SK-MEL-5 (cell line): ENCODE data around the gene PCDHB5. TPM values are rescaled to one million over a fixed set of nuclear protein-coding genes. Genes with fewer than 3 reads are reported as not detected.
A peak's percentile ranks its signal among the peaks of the same experiment; 100 is the strongest.
"Not testable (repeated sequence)": the region's sequence is repeated elsewhere in the genome, so short reads cannot be mapped to it uniquely, and the experiment has no call there.

ENCODE experiments used
- DNase-seq: peaks from one replicate; pipeline ENCODE4 v3.0.0-alpha.2; 2016; ENCODE audit warnings: low read depth, low spot score
- in situ Hi-C: cut with HindIII; loops from 2 replicates; pipeline ENCODE4 v1.10.0; 2016; ENCODE audit warnings: low sequenced_read_pairs, high pct_unique_total_duplicates, low pct_unique_long_range_greater_than_20kb
- total RNA-seq: library from RNA; depleted of rRNA; stranded (reverse); fragments of >200 nt; shearing (Covaris generic); gene quantifications from 2 replicates; pipeline ENCODE4 v1.2.3, GENCODE V29; 2014; rRNA removed

Gene PCDHB5
- total RNA-seq, 1 experiment from 2014 or later, result 3.1 TPM

DNA sequence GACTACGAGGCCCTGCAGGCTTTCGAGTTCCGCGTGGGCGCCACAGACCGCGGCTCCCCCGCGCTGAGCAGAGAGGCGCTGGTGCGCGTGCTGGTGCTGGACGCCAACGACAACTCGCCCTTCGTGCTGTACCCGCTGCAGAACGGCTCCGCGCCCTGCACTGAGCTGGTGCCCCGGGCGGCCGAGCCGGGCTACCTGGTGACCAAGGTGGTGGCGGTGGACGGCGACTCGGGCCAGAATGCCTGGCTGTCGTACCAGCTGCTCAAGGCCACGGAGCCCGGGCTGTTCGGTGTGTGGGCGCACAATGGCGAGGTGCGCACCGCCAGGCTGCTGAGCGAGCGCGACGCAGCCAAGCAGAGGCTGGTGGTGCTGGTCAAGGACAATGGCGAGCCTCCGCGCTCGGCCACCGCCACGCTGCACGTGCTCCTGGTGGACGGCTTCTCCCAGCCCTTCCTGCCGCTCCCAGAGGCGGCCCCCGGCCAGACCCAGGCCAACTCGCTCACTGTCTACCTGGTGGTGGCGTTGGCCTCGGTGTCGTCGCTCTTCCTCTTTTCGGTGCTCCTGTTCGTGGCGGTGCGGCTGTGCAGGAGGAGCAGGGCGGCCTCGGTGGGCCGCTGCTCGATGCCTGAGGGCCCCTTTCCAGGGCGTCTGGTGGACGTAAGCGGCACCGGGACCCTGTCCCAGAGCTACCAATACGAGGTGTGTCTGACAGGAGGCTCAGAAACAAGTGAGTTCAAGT, 49.3 kb downstream of the PCDHB5 start:
- in situ Hi-C loops, result not testable (repeated sequence)

DNA sequence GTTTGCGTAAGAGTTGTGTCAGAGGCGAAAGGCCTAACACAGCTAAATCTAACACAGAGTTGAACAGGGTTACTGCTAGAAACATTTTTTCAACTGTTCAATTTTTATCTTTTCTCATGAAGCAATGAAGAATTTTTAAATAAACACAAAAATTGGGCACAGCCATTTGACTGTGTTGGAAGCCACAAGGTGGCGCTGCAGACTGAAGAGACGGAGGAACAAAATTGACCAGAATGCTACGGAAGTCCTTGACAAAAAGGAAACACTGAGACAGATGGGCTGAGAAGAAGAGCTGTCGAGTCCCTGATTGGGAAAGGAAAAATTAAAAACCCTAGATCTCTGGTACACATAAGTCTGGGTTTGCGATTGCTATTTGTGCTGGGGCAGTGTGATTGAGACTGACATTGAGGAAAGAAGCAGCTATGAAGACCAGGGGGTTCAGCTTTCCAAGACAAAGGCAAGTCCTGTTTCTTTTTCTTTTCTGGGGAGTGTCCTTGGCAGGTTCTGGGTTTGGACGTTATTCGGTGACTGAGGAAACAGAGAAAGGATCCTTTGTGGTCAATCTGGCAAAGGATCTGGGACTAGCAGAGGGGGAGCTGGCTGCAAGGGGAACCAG, 52.0 kb downstream of the PCDHB5 start, which contains the start of gene PCDHB9:
TSS of gene PCDHB9 (plus strand) at position 265 of the 616 bp plus-strand sequence. CDS start at position 423, 158 bp downstream.
- in situ Hi-C loops, result no loop called here
- DNase-seq, result peak; percentile 48

More for the DNA sequence above, 49.3 kb downstream of the PCDHB5 start:
- not testable (repeated sequence) for DNase-seq

Other genes with a start within 250 kb of the PCDHB5 start
- 0.58 and 0.72 TPM in 2 replicates for gene PCDHAC1, start 208.9 kb upstream of the PCDHB5 start, total RNA-seq
- 0.32 TPM in 2 replicates for gene PCDHAC2, start 168.7 kb upstream of the PCDHB5 start, total RNA-seq
- not detected in 2 replicates for gene PCDHB1, start 83.8 kb upstream of the PCDHB5 start, total RNA-seq
- gene PCDHB2, start 40.6 kb upstream of the PCDHB5 start, total RNA-seq, result 0.95 and 1.8 TPM in 2 replicates
- gene PCDHB3, start 34.7 kb upstream of the PCDHB5 start, total RNA-seq, result 0.13 and 0.21 TPM in 2 replicates
- 0.40 and 0.43 TPM in 2 replicates for gene PCDHB4, start 13.4 kb upstream of the PCDHB5 start, total RNA-seq
- 0.21 and 0.43 TPM in 2 replicates for gene PCDHB6, start 14.9 kb downstream of the PCDHB5 start, total RNA-seq
- gene PCDHB7, start 37.4 kb downstream of the PCDHB5 start, total RNA-seq, result 0.24 and 0.29 TPM in 2 replicates
- 0.43 and 0.74 TPM in 2 replicates for gene PCDHB8, start 42.6 kb downstream of the PCDHB5 start, total RNA-seq
- 0.55 and 0.75 TPM in 2 replicates for gene PCDHB16, start 47.2 kb downstream of the PCDHB5 start, total RNA-seq
- gene PCDHB9, start 52.0 kb downstream of the PCDHB5 start, total RNA-seq, result 0.05 and 0.90 TPM in 2 replicates
- 0.37 and 0.40 TPM in 2 replicates for gene PCDHB10, start 57.1 kb downstream of the PCDHB5 start, total RNA-seq
- 0.55 and 0.75 TPM in 2 replicates for gene PCDHB11, start 64.4 kb downstream of the PCDHB5 start, total RNA-seq
- 0.24 and 0.42 TPM in 2 replicates for gene PCDHB12, start 73.5 kb downstream of the PCDHB5 start, total RNA-seq
- gene PCDHB13, start 78.7 kb downstream of the PCDHB5 start, total RNA-seq, result 0.66 and 0.77 TPM in 2 replicates
- gene PCDHB14, start 88.1 kb downstream of the PCDHB5 start, total RNA-seq, result 0.24 and 0.40 TPM in 2 replicates
- 1.1 and 1.6 TPM in 2 replicates for gene PCDHB15, start 110.2 kb downstream of the PCDHB5 start, total RNA-seq
- gene SLC25A2, start 168.8 kb downstream of the PCDHB5 start, total RNA-seq, result 0.11 TPM in 1 of 2 replicates, not detected in the other
- gene TAF7, start 185.6 kb downstream of the PCDHB5 start, total RNA-seq, result 60.5 and 60.9 TPM in 2 replicates
- 0.63 and 0.67 TPM in 2 replicates for gene PCDHGA1, start 195.3 kb downstream of the PCDHB5 start, total RNA-seq
- gene PCDHGA2, start 203.6 kb downstream of the PCDHB5 start, total RNA-seq, result 1.7 and 2.0 TPM in 2 replicates
- 0.32 TPM in 1 of 2 replicates, not detected in the other for gene PCDHGA3, start 208.6 kb downstream of the PCDHB5 start, total RNA-seq
- 1.2 and 1.6 TPM in 2 replicates for gene PCDHGB1, start 214.9 kb downstream of the PCDHB5 start, total RNA-seq
- 1.4 and 1.6 TPM in 2 replicates for gene PCDHGA4, start 219.8 kb downstream of the PCDHB5 start, total RNA-seq
- gene PCDHGB2, start 224.8 kb downstream of the PCDHB5 start, total RNA-seq, result 1.5 and 1.7 TPM in 2 replicates
- 0.56 and 0.66 TPM in 2 replicates for gene PCDHGA5, start 229.0 kb downstream of the PCDHB5 start, total RNA-seq
- 0.21 and 0.53 TPM in 2 replicates for gene PCDHGB3, start 235.0 kb downstream of the PCDHB5 start, total RNA-seq
- gene PCDHGA6, start 238.7 kb downstream of the PCDHB5 start, total RNA-seq, result 1.8 and 2.4 TPM in 2 replicates
- 0.71 and 1.6 TPM in 2 replicates for gene PCDHGA7, start 247.5 kb downstream of the PCDHB5 start, total RNA-seq